KMS-11 (cell line): ENCODE measurements around the gene KCP.

Source experiments
- H2AFZ ChIP-seq: fragments of 200-600 bp; sonication (generic); 2 replicates; pipeline ENCODE4 v1.6.1; 2016; ENCODE audit warnings: antibody characterized with exemption, mixed run types, low read depth
- H3K27ac ChIP-seq: fragments of 200-600 bp; sonication (generic); 2 replicates; pipeline ENCODE4 v1.6.1; 2016; ENCODE audit warnings: mild to moderate bottlenecking, mixed run types
- H3K27me3 ChIP-seq: fragments of 200-600 bp; sonication (generic); 2 replicates; pipeline ENCODE4 v1.6.1; 2017; ENCODE audit warnings: mild to moderate bottlenecking, low read depth, mixed run types, moderate library complexity; ENCODE audit not compliant: insufficient read depth
- H3K36me3 ChIP-seq: fragments of 200-600 bp; sonication (generic); 2 replicates; pipeline ENCODE4 v1.6.1; 2017; ENCODE audit warnings: mild to moderate bottlenecking, mixed run types; ENCODE audit not compliant: insufficient read depth
- H3K4me1 ChIP-seq: fragments of 200-600 bp; sonication (generic); 2 replicates; pipeline ENCODE4 v1.6.1; 2016; ENCODE audit warnings: mild to moderate bottlenecking, low read depth, mixed run types; ENCODE audit not compliant: poor library complexity, severe bottlenecking
- H3K4me2 ChIP-seq: fragments of 200-600 bp; sonication (generic); 2 replicates; pipeline ENCODE4 v1.7.0; 2016; ENCODE audit warnings: mild to moderate bottlenecking, mixed run types
- H3K4me3 ChIP-seq: fragments of 200-600 bp; sonication (generic); IDR thresholded peaks from 2 replicates; pipeline ENCODE4 v1.6.1; 2017; ENCODE audit warnings: low read depth, low read length, mixed read lengths; ENCODE audit not compliant: insufficient read depth
- H3K79me2 ChIP-seq: fragments of 200-600 bp; sonication (generic); 2 replicates; pipeline ENCODE4 v1.6.1; 2016; ENCODE audit warnings: low read depth, mixed run types; ENCODE audit not compliant: insufficient read depth
- H3K9ac ChIP-seq: fragments of 200-600 bp; sonication (generic); 2 replicates; pipeline ENCODE4 v1.6.1; 2016; ENCODE audit warnings: mild to moderate bottlenecking, mixed run types
- H4K20me1 ChIP-seq: fragments of 200-600 bp; sonication (generic); 2 replicates; pipeline ENCODE4 v1.6.1; 2016; ENCODE audit warnings: mild to moderate bottlenecking, mixed run types; ENCODE audit not compliant: insufficient read depth
- CTCF ChIP-seq: fragments of 200-600 bp; sonication (generic); conservative IDR thresholded peaks from 2 replicates; pipeline ENCODE4 v1.6.1; 2017; ENCODE audit warnings: low read depth, mild to moderate bottlenecking, antibody characterized with exemption, low read length, moderate library complexity, mixed read lengths

KCP gene

GRCh38 chr7:128863433-128863989 lies 47.0 kb downstream of the KCP start:
- TF ChIP-seq CTCF: peak; percentile 91
- H3K4me1 ChIP-seq: peaks cover 46% of the 10 kb centered on the region
- peak overlapping the region; percentile 78 for H3K4me2 ChIP-seq
- H4K20me1 ChIP-seq: no peaks in the 10 kb centered on the region
- peaks cover 26% of the 10 kb centered on the region; the same call in 1 of the 2 replicates for H3K79me2 ChIP-seq
- H3K27ac ChIP-seq: peak overlapping the region; percentile 14; the same call in 1 of the 2 replicates
- H3K27me3 ChIP-seq: no peaks in the 10 kb centered on the region
- peak overlapping the region; percentile 91 for H2AFZ ChIP-seq
- H3K9ac ChIP-seq: peak overlapping the region; percentile 56; the same call in 1 of the 2 replicates
- no peaks in the 10 kb centered on the region for H3K36me3 ChIP-seq
- H3K4me3 ChIP-seq: no peak overlapping the region

- Histone ChIP-seq H4K20me1 (no peaks in the 10 kb centered on the region), H3K4me2 (peak within 1 kb of the TSS; percentile 78), H3K27ac (peak within 1 kb of the TSS; percentile 14; the same call in 1 of the 2 replicates), H3K4me3 (no peak within 1 kb of the TSS), H3K4me1 (peaks cover 45% of the 10 kb centered on the region), H3K9ac (peak within 1 kb of the TSS; percentile 56; the same call in 1 of the 2 replicates), H3K36me3 (no peaks in the 10 kb centered on the region), H2AFZ (peak within 1 kb of the TSS; percentile 91), H3K27me3 (no peaks in the 10 kb centered on the region), H3K79me2 (peaks cover 26% of the 10 kb centered on the region; the same call in 1 of the 2 replicates)
- no peak for TF ChIP-seq CTCF
Observed at GRCh38 chr7:128862571-128863432, 47.7 kb downstream of the KCP start, which contains the start of gene ATP6V1F. Gene ATP6V1F (plus strand): TSS chr7:128862856. CDS start chr7:128862905, 49 bp downstream.

GRCh38 chr7:128861957-128862570 lies 48.4 kb downstream of the KCP start:
- Histone ChIP-seq H3K79me2 (peaks cover 26% of the 10 kb centered on the region; the same call in 1 of the 2 replicates), H3K4me2 (peak overlapping the region; percentile 64), H3K4me1 (peaks cover 45% of the 10 kb centered on the region), H3K27ac (no peak overlapping the region), H3K36me3 (no peaks in the 10 kb centered on the region), H3K27me3 (no peaks in the 10 kb centered on the region), H3K4me3 (no peak overlapping the region), H4K20me1 (no peaks in the 10 kb centered on the region), H3K9ac (peak overlapping the region; percentile 1; the same call in 1 of the 2 replicates), H2AFZ (peak overlapping the region; percentile 91)
- TF ChIP-seq CTCF: no peak

GRCh38 chr7:128860158-128861073 lies 50.1 kb downstream of the KCP start:
- no peak for TF ChIP-seq CTCF
- Histone ChIP-seq H4K20me1 (no peaks in the 10 kb centered on the region), H3K4me2 (peak overlapping the region; percentile 59), H3K36me3 (no peaks in the 10 kb centered on the region), H3K4me3 (no peak overlapping the region), H3K27ac (peak overlapping the region; percentile 42; the same call in 1 of the 2 replicates), H2AFZ (peak overlapping the region; percentile 62), H3K9ac (peak overlapping the region; percentile 16; the same call in 1 of the 2 replicates), H3K27me3 (peaks cover 3% of the 10 kb centered on the region; the same call in 1 of the 2 replicates), H3K4me1 (peaks cover 45% of the 10 kb centered on the region), H3K79me2 (peaks cover 26% of the 10 kb centered on the region; the same call in 1 of the 2 replicates)
